DOHH2 (cell line): Measurements from ENCODE around the gene ZDHHC1.

Experiments
- H3F3A ChIP-seq: fragments of 200-600 bp; sonication (generic), shearing (Covaris generic); 2 replicates; pipeline ENCODE4 v1.6.0; 2016; ENCODE audit warnings: antibody characterized with exemption, mild to moderate bottlenecking; ENCODE audit not compliant: control insufficient read depth, insufficient read depth
- H3K27ac ChIP-seq: fragments of 200-600 bp; sonication (generic); 2 replicates; pipeline ENCODE4 v1.5.1; 2014; ENCODE audit warnings: low read depth, mild to moderate bottlenecking, low read length, moderate library complexity
- H3K27me3 ChIP-seq: fragments of 200-600 bp; sonication (generic); 2 replicates; pipeline ENCODE4 v1.6.1; 2014; ENCODE audit warnings: mild to moderate bottlenecking, low read length, mixed read lengths; ENCODE audit not compliant: control insufficient read depth
- H3K36me3 ChIP-seq: fragments of 200-600 bp; sonication (generic); 2 replicates; pipeline ENCODE4 v1.6.1; 2014; ENCODE audit warnings: mild to moderate bottlenecking, low read length, moderate library complexity, mixed read lengths; ENCODE audit not compliant: control insufficient read depth
- H3K4me1 ChIP-seq: fragments of 200-600 bp; sonication (generic); 2 replicates; pipeline ENCODE4 v1.6.1; 2014; ENCODE audit warnings: mild to moderate bottlenecking, low read length, mixed read lengths; ENCODE audit not compliant: control insufficient read depth
- H3K4me2 ChIP-seq: fragments of 200-600 bp; sonication (generic); 2 replicates; pipeline ENCODE4 v1.6.0; 2014; ENCODE audit warnings: mild to moderate bottlenecking, low read length, moderate library complexity
- H3K4me3 ChIP-seq: fragments of 200-600 bp; sonication (generic); 2 replicates; pipeline ENCODE4 v1.5.1; 2014; ENCODE audit warnings: mild to moderate bottlenecking, low read length, mixed read lengths
- H3K79me2 ChIP-seq: fragments of 200-600 bp; sonication (generic); 2 replicates; pipeline ENCODE4 v1.6.1; 2014; ENCODE audit warnings: mild to moderate bottlenecking, low read length, mixed read lengths; ENCODE audit not compliant: control insufficient read depth
- H3K9me2 ChIP-seq: fragments of 200-600 bp; sonication (generic); replicated peaks from 2 replicates; pipeline ENCODE4 v1.6.1; 2014; ENCODE audit warnings: mild to moderate bottlenecking, low read length, mixed read lengths; ENCODE audit not compliant: control insufficient read depth
- H3K9me3 ChIP-seq: fragments of 200-600 bp; sonication (generic); 2 replicates; pipeline ENCODE4 v1.6.1; 2014; ENCODE audit warnings: antibody characterized with exemption, low read length, mixed read lengths; ENCODE audit not compliant: control insufficient read depth, insufficient read depth
- H4K20me1 ChIP-seq: fragments of 200-600 bp; sonication (generic); 2 replicates; pipeline ENCODE4 v1.6.0; 2014; ENCODE audit warnings: low read depth, mild to moderate bottlenecking, antibody characterized with exemption, low read length, moderate library complexity; ENCODE audit not compliant: control insufficient read depth, insufficient read depth
- EZH2phosphoT487 ChIP-seq: fragments of 200-600 bp; sonication (generic); IDR thresholded peaks from 2 replicates; pipeline ENCODE4 v1.6.1; 2017; ENCODE audit warnings: borderline replicate concordance, mild to moderate bottlenecking, antibody characterized with exemption, low read length, moderate library complexity, mixed read lengths
- TF ChIP-seq, protein P1 (sequence below): fragments of 200-600 bp; sonication (generic); IDR thresholded peaks from one replicate; pipeline ENCODE4 v1.5.1; 2014; ENCODE audit warnings: antibody characterized with exemption, mild to moderate bottlenecking, low read depth, low read length; ENCODE audit not compliant: poor library complexity, severe bottlenecking

Gene ZDHHC1

DNA sequence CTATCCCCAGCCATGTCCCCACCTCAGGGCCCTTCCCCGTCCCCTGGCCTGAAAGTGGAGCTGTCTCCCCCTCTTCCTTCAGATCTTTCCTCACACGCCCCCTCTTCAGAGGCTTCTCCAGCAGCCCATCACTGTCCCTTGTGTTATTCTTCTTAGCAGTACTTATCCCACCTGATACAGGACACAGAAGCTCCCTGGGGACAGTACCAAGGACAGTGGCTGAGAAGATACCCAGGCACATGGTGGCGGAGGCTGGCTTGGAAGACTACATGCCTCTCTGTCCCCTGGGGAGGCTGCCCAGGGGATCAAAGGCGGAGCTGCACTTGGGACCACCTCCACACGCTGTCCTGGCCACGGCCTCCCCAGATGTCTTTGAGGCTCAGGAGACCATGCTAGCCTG lies 38.6 kb upstream of the ZDHHC1 start:
- no peaks in the 10 kb centered on the region for H3K4me1 ChIP-seq
- H3K27me3 ChIP-seq, result no peaks in the 10 kb centered on the region
- no peaks in the 10 kb centered on the region for H3K9me2 ChIP-seq
- TF ChIP-seq, protein P1, sequence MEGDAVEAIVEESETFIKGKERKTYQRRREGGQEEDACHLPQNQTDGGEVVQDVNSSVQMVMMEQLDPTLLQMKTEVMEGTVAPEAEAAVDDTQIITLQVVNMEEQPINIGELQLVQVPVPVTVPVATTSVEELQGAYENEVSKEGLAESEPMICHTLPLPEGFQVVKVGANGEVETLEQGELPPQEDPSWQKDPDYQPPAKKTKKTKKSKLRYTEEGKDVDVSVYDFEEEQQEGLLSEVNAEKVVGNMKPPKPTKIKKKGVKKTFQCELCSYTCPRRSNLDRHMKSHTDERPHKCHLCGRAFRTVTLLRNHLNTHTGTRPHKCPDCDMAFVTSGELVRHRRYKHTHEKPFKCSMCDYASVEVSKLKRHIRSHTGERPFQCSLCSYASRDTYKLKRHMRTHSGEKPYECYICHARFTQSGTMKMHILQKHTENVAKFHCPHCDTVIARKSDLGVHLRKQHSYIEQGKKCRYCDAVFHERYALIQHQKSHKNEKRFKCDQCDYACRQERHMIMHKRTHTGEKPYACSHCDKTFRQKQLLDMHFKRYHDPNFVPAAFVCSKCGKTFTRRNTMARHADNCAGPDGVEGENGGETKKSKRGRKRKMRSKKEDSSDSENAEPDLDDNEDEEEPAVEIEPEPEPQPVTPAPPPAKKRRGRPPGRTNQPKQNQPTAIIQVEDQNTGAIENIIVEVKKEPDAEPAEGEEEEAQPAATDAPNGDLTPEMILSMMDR, result no peak
- no peak for TF ChIP-seq EZH2phosphoT487
- H4K20me1 ChIP-seq, result no peaks in the 10 kb centered on the region
- no peaks in the 10 kb centered on the region for H3K9me3 ChIP-seq
- no peak overlapping the region for H3K27ac ChIP-seq
- no peak overlapping the region for H3K4me2 ChIP-seq
- H3K79me2 ChIP-seq, result no peaks in the 10 kb centered on the region; the same call in 1 of the 2 replicates
- H3K4me3 ChIP-seq, result no peak overlapping the region
- H3F3A ChIP-seq, result no peaks in the 10 kb centered on the region
- peaks cover 3% of the 10 kb centered on the region; the same call in 1 of the 2 replicates for H3K36me3 ChIP-seq

DNA sequence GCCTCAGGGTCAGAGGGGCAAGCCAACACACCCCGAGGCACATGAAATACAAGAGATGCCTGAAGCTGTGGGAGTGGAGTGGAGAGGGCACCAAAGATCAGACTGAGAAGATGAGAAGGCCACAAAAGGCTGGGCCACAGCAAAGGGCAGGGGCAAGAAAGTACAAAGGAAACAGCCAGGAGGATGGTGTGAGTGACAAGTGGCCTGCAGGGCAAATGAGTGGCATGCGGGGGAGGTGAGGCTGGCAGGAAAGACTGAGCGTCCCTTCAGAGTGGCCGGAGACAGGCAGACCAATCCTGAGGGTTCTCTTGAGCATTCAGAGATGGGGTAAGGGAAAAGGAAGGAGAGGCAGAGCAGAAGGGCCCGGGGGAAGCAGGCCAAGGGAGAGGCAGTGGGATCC lies 37.8 kb upstream of the ZDHHC1 start:
- H3K4me1 ChIP-seq, result no peaks in the 10 kb centered on the region
- TF ChIP-seq, protein P1, result no peak
- no peaks in the 10 kb centered on the region for H3K9me3 ChIP-seq
- no peaks in the 10 kb centered on the region for H4K20me1 ChIP-seq
- no peaks in the 10 kb centered on the region for H3K27me3 ChIP-seq
- no peaks in the 10 kb centered on the region for H3K9me2 ChIP-seq
- H3K27ac ChIP-seq, result no peak overlapping the region
- no peaks in the 10 kb centered on the region for H3F3A ChIP-seq
- H3K4me3 ChIP-seq, result no peak overlapping the region
- H3K36me3 ChIP-seq, result peaks cover 3% of the 10 kb centered on the region; the same call in 1 of the 2 replicates
- H3K4me2 ChIP-seq, result no peak overlapping the region
- no peaks in the 10 kb centered on the region; the same call in 1 of the 2 replicates for H3K79me2 ChIP-seq

GRCh38 chr16:67451704-67452435 lies 35.6 kb upstream of the ZDHHC1 start:
- Histone ChIP-seq H3F3A (no peaks in the 10 kb centered on the region), H4K20me1 (peaks cover 5% of the 10 kb centered on the region; the same call in 1 of the 2 replicates), H3K4me2 (no peak overlapping the region), H3K9me3 (no peaks in the 10 kb centered on the region), H3K79me2 (peaks cover 4% of the 10 kb centered on the region; the same call in 1 of the 2 replicates), H3K27ac (no peak overlapping the region), H3K4me1 (no peaks in the 10 kb centered on the region), H3K36me3 (peaks cover 7% of the 10 kb centered on the region; the same call in 1 of the 2 replicates), H3K4me3 (no peak overlapping the region), H3K9me2 (no peaks in the 10 kb centered on the region), H3K27me3 (no peaks in the 10 kb centered on the region)
- TF ChIP-seq EZH2phosphoT487, result no peak
- TF ChIP-seq, protein P1, result no peak
